Testis (tissue), 3 donors: ENCODE data around the gene HHIPL1. TPM values are rescaled to one million over a fixed set of nuclear protein-coding genes. Genes with fewer than 3 reads are reported as not detected.

Experiments used
- DNase-seq: peaks from one replicate; pipeline ENCODE4 v3.0.0-alpha.2; 2019
- H3K27ac ChIP-seq, 2 donors: fragments of 200-600 bp; sonication (generic); one replicate each; pipeline ENCODE4 v1.5.1; 2019
- H3K27me3 ChIP-seq: fragments of 200-600 bp; sonication (generic); one replicate; pipeline ENCODE4 v1.5.1; 2019
- H3K36me3 ChIP-seq: fragments of 200-600 bp; sonication (generic); one replicate; pipeline ENCODE4 v1.5.1; 2017; ENCODE audit warnings: low read depth; ENCODE audit errors: missing control alignments
- H3K4me1 ChIP-seq: fragments of 200-600 bp; sonication (generic); one replicate; pipeline ENCODE4 v1.5.1; 2019
- H3K4me3 ChIP-seq, 2 donors: fragments of 200-600 bp; sonication (generic); one replicate each; pipeline ENCODE4 v1.5.1; 2017 to 2019
- H3K9me3 ChIP-seq: fragments of 200-600 bp; sonication (generic); one replicate; pipeline ENCODE4 v1.5.1; 2017
- POLR2A ChIP-seq: fragments of 450-650 bp; IDR thresholded peaks from one replicate; pipeline ENCODE4 v1.6.1; 2017; ENCODE audit warnings: antibody characterized with exemption, mild to moderate bottlenecking, moderate library complexity
- WGBS, 2 donors: methylation state at CpG; one replicate each; pipeline ENCODE4 v1.1.5; 2018; 5-methylcytosine and 5-hydroxymethylcytosine counted together
- intact Hi-C: fragments of 100-400 bp; cut with DNase I; formaldehyde crosslinking; loops from one replicate; pipeline ENCODE4 v1.15.1; 2023; ENCODE audit warnings: low total_unique reads
- polyA plus RNA-seq: library from polyadenylated mRNA; stranded (reverse); fragments of 350-450 nt; fragmentation: Illumina TruSeq; extraction: RNeasy Lipid Tissue Mini Kit (QIAGEN cat#74804); gene quantifications from one replicate; pipeline ENCODE4 v1.2.3, GENCODE V29; 2014; ENCODE audit warnings: low read depth, low replicate concordance; ENCODE audit not compliant: insufficient read depth
- total RNA-seq, 2 donors: library from RNA; depleted of rRNA; stranded (reverse); fragments of >200 nt; gene quantifications; one replicate each; pipeline ENCODE4 v1.2.3, GENCODE V29; 2016
- TF ChIP-seq, protein P1 (sequence below), 3 experiments: fragments of 450-650 bp in 2 of 3; fragments of 200-600 bp in 1 of 3; sonication (generic) in 1 of 3; IDR thresholded peaks; one replicate each; pipeline ENCODE4 v1.5.1; 2016 to 2019; ENCODE audit warnings: antibody characterized with exemption in 3 of 3, mild to moderate bottlenecking in 2 of 3, moderate library complexity in 1 of 3

Gene HHIPL1
- total and polyA plus RNA-seq, 3 donors from 2014 or later = 1.0 to 3.9 (median 2.7) TPM

DNA sequence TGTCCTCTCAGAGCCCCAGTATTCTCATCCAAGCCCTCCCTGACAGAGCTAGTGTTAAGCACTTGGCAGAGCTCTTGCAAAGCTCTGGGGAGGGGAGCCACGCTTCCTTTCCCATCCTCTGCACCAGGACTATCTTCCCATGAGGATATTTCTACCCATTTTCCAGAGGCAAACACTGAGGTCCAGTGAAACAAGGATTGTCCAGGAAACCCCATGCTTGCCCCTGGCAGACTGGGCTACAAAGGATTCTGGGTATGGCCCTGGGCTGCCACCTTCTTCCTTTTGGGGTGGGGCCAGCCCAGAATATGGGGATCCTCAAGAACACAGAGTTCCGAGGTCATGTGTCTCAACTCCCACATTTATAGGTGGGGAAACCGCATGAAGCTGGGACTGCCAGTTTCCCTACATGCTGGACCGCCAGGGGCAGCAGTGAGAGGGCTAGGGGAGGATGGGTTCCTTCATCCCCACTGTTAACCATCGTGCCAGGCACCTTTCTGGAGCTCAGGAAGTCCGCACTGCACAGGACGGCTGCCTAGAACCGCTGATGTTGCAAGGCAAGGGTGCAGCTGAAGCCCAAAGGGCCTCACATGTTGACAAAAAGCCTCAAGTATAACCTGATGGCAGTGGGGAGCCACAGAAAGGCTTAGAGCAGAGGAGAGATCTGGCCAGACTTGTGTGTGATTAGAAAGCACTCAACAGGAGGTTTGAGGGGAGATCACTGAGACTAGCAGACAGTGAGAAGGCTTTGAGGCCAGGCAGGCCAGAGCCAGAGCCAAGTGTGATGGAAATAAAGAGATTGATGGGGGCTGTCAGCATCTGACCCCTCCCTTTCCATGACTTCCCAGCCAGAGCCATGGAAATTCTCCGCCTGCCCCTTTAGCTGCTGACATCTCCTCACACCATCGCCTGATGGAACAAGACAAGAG, 35.4 kb upstream of the HHIPL1 start:
- intact Hi-C loops = no loop called here
- no peaks in the 10 kb centered on the region for H3K9me3 ChIP-seq
- H3K27ac ChIP-seq = no peak overlapping the region
- H3K36me3 ChIP-seq = no peaks in the 10 kb centered on the region
- TF ChIP-seq POLR2A = no peak
- TF ChIP-seq, protein P1, sequence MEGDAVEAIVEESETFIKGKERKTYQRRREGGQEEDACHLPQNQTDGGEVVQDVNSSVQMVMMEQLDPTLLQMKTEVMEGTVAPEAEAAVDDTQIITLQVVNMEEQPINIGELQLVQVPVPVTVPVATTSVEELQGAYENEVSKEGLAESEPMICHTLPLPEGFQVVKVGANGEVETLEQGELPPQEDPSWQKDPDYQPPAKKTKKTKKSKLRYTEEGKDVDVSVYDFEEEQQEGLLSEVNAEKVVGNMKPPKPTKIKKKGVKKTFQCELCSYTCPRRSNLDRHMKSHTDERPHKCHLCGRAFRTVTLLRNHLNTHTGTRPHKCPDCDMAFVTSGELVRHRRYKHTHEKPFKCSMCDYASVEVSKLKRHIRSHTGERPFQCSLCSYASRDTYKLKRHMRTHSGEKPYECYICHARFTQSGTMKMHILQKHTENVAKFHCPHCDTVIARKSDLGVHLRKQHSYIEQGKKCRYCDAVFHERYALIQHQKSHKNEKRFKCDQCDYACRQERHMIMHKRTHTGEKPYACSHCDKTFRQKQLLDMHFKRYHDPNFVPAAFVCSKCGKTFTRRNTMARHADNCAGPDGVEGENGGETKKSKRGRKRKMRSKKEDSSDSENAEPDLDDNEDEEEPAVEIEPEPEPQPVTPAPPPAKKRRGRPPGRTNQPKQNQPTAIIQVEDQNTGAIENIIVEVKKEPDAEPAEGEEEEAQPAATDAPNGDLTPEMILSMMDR (IDR thresholded peaks at IDR 0.05) = no peak
- no peaks in the 10 kb centered on the region for H3K27me3 ChIP-seq
- H3K4me3 ChIP-seq = no peak overlapping the region
- WGBS, 2 donors = 61 to 86% methylated on average over 6 to 9 of the region's 10 CpGs
- DNase-seq = no peak
- peaks cover 14% of the 10 kb centered on the region for H3K4me1 ChIP-seq

- H3K4me1 ChIP-seq = no peaks in the 10 kb centered on the region
- no peak for DNase-seq
- H3K9me3 ChIP-seq = no peaks in the 10 kb centered on the region
- TF ChIP-seq, protein P1 (IDR thresholded peaks at IDR 0.05) = no peak
- TF ChIP-seq POLR2A = no peak
- no peaks in the 10 kb centered on the region for H3K36me3 ChIP-seq
- intact Hi-C loops = no loop called here
- H3K4me3 ChIP-seq = no peak overlapping the region
- H3K27me3 ChIP-seq = no peaks in the 10 kb centered on the region
- WGBS, 2 donors = 96 to 100% methylated on average over 4 of the region's 4 CpGs
- no peak overlapping the region for H3K27ac ChIP-seq
Observed at GRCh38 chr14:99611646-99612045, 33.3 kb upstream of the HHIPL1 start.

- Histone ChIP-seq H3K27me3 (no peaks in the 10 kb centered on the region), H3K4me3 (no peak overlapping the region), H3K36me3 (no peaks in the 10 kb centered on the region), H3K27ac (no peak overlapping the region), H3K4me1 (no peaks in the 10 kb centered on the region), H3K9me3 (no peaks in the 10 kb centered on the region)
- TF ChIP-seq, protein P1 (IDR thresholded peaks at IDR 0.05) = no peak
- TF ChIP-seq POLR2A = no peak
- WGBS, 2 donors = 80 to 84% methylated on average over 11 of the region's 11 CpGs
- intact Hi-C loops = no loop called here
- DNase-seq = no peak
Observed at GRCh38 chr14:99612071-99612737, 32.7 kb upstream of the HHIPL1 start.

GRCh38 chr14:99612738-99613330, 32.1 kb upstream of the HHIPL1 start:
- 77% methylated on average over 8 of the region's 8 CpGs for WGBS, 2 donors
- Histone ChIP-seq H3K9me3 (no peaks in the 10 kb centered on the region), H3K27me3 (no peaks in the 10 kb centered on the region), H3K4me1 (no peaks in the 10 kb centered on the region), H3K4me3 (no peak overlapping the region), H3K27ac (no peak overlapping the region), H3K36me3 (no peaks in the 10 kb centered on the region)
- no peak for TF ChIP-seq POLR2A
- TF ChIP-seq, protein P1 (IDR thresholded peaks at IDR 0.05) = no peak
- no peak for DNase-seq
- intact Hi-C loops = no loop called here
